GM19351 (cell line): ENCODE results near the gene CDC42SE2.

Source experiments
- ATAC-seq: cut with Tn5 transposase; IDR thresholded peaks from one replicate; pipeline ENCODE4 v1.9.1; 2021; ENCODE audit warnings: mild to moderate bottlenecking, moderate library complexity; ENCODE audit not compliant: unreplicated experiment

CDC42SE2 gene

GRCh38 chr5:131423056-131423455 is 159.2 kb downstream of the CDC42SE2 start:
- no peak for ATAC-seq

GRCh38 chr5:131426011-131426410 is 162.2 kb downstream of the CDC42SE2 start:
- ATAC-seq = no peak

GRCh38 chr5:131430794-131431193 is 166.9 kb downstream of the CDC42SE2 start:
- ATAC-seq = no peak

- no peak for ATAC-seq
These were observed 167.9 kb downstream of the CDC42SE2 start for GRCh38 chr5:131431794-131432193.

- ATAC-seq = no peak
These were observed 169.3 kb downstream of the CDC42SE2 start for GRCh38 chr5:131433109-131433508.

GRCh38 chr5:131436081-131436480 is 172.2 kb downstream of the CDC42SE2 start:
- ATAC-seq = no peak

GRCh38 chr5:131441184-131441583 is 177.3 kb downstream of the CDC42SE2 start:
- no peak for ATAC-seq
